Measurements from ENCODE around the gene RXRB.

Gene RXRB

GRCh38 chr6:33165581-33166258 lies 34.7 kb downstream of the RXRB start:
- Histone ChIP-seq H3K9me3 (ENCODE audit: control insufficient read depth in 1 of 2, low read length in 2 of 2) (no peaks in the 10 kb centered on the region), H3K27ac (ENCODE audit: low read length) (no peak overlapping the region), H3K27me3 (ENCODE audit: low read depth, low read length) (no peaks in the 10 kb centered on the region), H3K36me3 (ENCODE audit: control insufficient read depth in 1 of 2, insufficient read depth in 2 of 2, low read length in 2 of 2) (no peaks in the 10 kb centered on the region), H3K4me1 (ENCODE audit: control insufficient read depth in 1 of 2, insufficient read depth in 2 of 2, low read length in 2 of 2) (peaks cover 0 to 7% of the 10 kb centered on the region in 2 donors), H3K4me3 (ENCODE audit: low read depth in 1 of 2, low read length in 2 of 2) (no peak overlapping the region)

GRCh38 chr6:33164665-33165373 lies 35.6 kb downstream of the RXRB start:
- no peaks in the 10 kb centered on the region for H3K9me3 ChIP-seq (ENCODE audit: control insufficient read depth in 1 of 2, low read length in 2 of 2)
- H3K27ac ChIP-seq (ENCODE audit: low read length): no peak overlapping the region
- no peaks in the 10 kb centered on the region for H3K36me3 ChIP-seq (ENCODE audit: control insufficient read depth in 1 of 2, insufficient read depth in 2 of 2, low read length in 2 of 2)
- no peak overlapping the region for H3K4me3 ChIP-seq (ENCODE audit: low read depth in 1 of 2, low read length in 2 of 2)
- peaks cover 0 to 8% of the 10 kb centered on the region in 2 donors for H3K4me1 ChIP-seq (ENCODE audit: control insufficient read depth in 1 of 2, insufficient read depth in 2 of 2, low read length in 2 of 2)
- no peaks in the 10 kb centered on the region for H3K27me3 ChIP-seq (ENCODE audit: low read depth, low read length)

- H3K36me3 ChIP-seq (ENCODE audit: control insufficient read depth in 1 of 2, insufficient read depth in 2 of 2, low read length in 2 of 2): no peaks in the 10 kb centered on the region
- H3K4me3 ChIP-seq (ENCODE audit: low read depth in 1 of 2, low read length in 2 of 2): no peak overlapping the region
- H3K9me3 ChIP-seq (ENCODE audit: control insufficient read depth in 1 of 2, low read length in 2 of 2): no peaks in the 10 kb centered on the region
- no peak overlapping the region for H3K27ac ChIP-seq (ENCODE audit: low read length)
- H3K4me1 ChIP-seq (ENCODE audit: control insufficient read depth in 1 of 2, insufficient read depth in 2 of 2, low read length in 2 of 2): peaks cover 0 to 8% of the 10 kb centered on the region in 2 donors
- no peaks in the 10 kb centered on the region for H3K27me3 ChIP-seq (ENCODE audit: low read depth, low read length)
These were observed 36.3 kb downstream of the RXRB start for GRCh38 chr6:33164176-33164575.

DNA sequence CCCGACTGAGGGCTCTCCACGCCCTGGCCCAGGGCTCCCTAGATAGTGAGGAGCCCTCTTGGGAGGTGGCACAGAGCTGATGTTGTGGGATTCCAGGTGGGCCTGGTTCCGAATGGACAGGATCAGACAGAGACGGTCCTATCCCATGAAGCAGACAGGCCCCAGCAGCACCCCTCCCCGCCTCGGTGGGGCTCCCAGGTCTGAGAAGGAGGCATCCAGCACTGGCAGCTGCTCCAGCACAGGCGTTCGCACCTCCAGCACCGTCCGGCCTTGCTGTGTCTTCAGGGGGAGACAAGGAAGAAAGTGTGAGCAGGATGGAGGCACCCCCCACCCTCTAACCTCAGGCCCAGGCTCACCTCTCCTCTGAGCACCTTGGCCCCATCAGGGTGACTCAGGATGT lies 36.9 kb downstream of the RXRB start:
- Histone ChIP-seq H3K27me3 (ENCODE audit: low read depth, low read length) (no peaks in the 10 kb centered on the region), H3K9me3 (ENCODE audit: control insufficient read depth in 1 of 2, low read length in 2 of 2) (no peaks in the 10 kb centered on the region), H3K36me3 (ENCODE audit: control insufficient read depth in 1 of 2, insufficient read depth in 2 of 2, low read length in 2 of 2) (no peaks in the 10 kb centered on the region), H3K4me1 (ENCODE audit: control insufficient read depth in 1 of 2, insufficient read depth in 2 of 2, low read length in 2 of 2) (peaks cover 0 to 8% of the 10 kb centered on the region in 2 donors), H3K27ac (ENCODE audit: low read length) (no peak overlapping the region), H3K4me3 (ENCODE audit: low read depth in 1 of 2, low read length in 2 of 2) (no peak overlapping the region)

- Histone ChIP-seq H3K9me3 (ENCODE audit: control insufficient read depth in 1 of 2, low read length in 2 of 2) (no peaks in the 10 kb centered on the region), H3K4me3 (ENCODE audit: low read depth in 1 of 2, low read length in 2 of 2) (peak overlapping the region; percentile 1 to 60), H3K27me3 (ENCODE audit: low read depth, low read length) (no peaks in the 10 kb centered on the region), H3K36me3 (ENCODE audit: control insufficient read depth in 1 of 2, insufficient read depth in 2 of 2, low read length in 2 of 2) (no peaks in the 10 kb centered on the region), H3K27ac (ENCODE audit: low read length) (no peak overlapping the region), H3K4me1 (ENCODE audit: control insufficient read depth in 1 of 2, insufficient read depth in 2 of 2, low read length in 2 of 2) (peaks cover 0 to 8% of the 10 kb centered on the region in 2 donors)
These were observed 38.8 kb downstream of the RXRB start for GRCh38 chr6:33161354-33162331.

GRCh38 chr6:33160728-33161344 lies 39.6 kb downstream of the RXRB start:
- Histone ChIP-seq H3K4me1 (ENCODE audit: control insufficient read depth in 1 of 2, insufficient read depth in 2 of 2, low read length in 2 of 2) (peaks cover 0 to 8% of the 10 kb centered on the region in 2 donors), H3K4me3 (ENCODE audit: low read depth in 1 of 2, low read length in 2 of 2) (peak overlapping the region; percentile 1 to 60), H3K27ac (ENCODE audit: low read length) (no peak overlapping the region), H3K27me3 (ENCODE audit: low read depth, low read length) (no peaks in the 10 kb centered on the region), H3K9me3 (ENCODE audit: control insufficient read depth in 1 of 2, low read length in 2 of 2) (no peaks in the 10 kb centered on the region), H3K36me3 (ENCODE audit: control insufficient read depth in 1 of 2, insufficient read depth in 2 of 2, low read length in 2 of 2) (no peaks in the 10 kb centered on the region)

DNA sequence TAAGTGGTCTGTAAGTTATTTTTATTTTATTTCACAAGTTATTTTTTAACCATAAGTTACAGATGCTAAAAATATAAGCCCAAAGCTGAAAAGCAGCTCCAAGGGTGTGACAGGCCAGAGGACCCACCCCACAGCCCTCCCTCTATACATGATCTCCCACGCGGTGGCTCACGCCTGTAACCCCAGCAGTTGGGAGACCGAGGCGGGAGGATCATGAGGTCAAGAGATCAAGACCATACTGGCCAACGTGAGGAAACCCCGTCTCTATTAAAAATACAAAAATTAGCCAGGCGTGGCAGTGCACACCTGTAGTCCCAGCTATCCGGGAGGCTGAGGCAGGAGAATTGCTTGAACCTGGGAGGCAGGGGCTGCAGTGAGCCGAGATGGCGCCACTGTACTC lies 40.4 kb downstream of the RXRB start:
- H3K4me3 ChIP-seq (ENCODE audit: low read depth in 1 of 2, low read length in 2 of 2): no peak overlapping the region
- peaks cover 0 to 8% of the 10 kb centered on the region in 2 donors for H3K4me1 ChIP-seq (ENCODE audit: control insufficient read depth in 1 of 2, insufficient read depth in 2 of 2, low read length in 2 of 2)
- H3K9me3 ChIP-seq (ENCODE audit: control insufficient read depth in 1 of 2, low read length in 2 of 2): no peaks in the 10 kb centered on the region
- no peaks in the 10 kb centered on the region for H3K36me3 ChIP-seq (ENCODE audit: control insufficient read depth in 1 of 2, insufficient read depth in 2 of 2, low read length in 2 of 2)
- H3K27me3 ChIP-seq (ENCODE audit: low read depth, low read length): no peaks in the 10 kb centered on the region
- H3K27ac ChIP-seq (ENCODE audit: low read length): no peak overlapping the region

DNA sequence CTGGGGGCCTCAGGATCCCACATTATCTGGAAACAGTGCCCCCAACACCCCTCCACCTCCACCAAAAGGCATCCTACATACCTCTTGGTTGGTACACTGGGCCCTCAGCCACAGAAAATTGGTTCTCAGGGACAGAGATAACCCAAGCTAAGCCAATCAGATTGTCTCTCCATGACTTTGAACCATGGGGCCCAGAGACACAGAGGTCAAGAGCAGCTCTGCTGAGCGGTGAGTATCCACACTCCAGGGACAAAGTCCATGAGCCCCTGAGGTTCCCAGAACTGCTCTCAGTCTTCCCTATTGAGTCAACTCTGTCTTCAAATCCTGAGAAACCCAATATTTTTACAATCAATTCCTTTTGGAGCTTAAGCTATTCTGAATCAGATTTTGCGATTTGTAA lies 43.5 kb downstream of the RXRB start:
- Histone ChIP-seq H3K9me3 (ENCODE audit: control insufficient read depth in 1 of 2, low read length in 2 of 2) (no peaks in the 10 kb centered on the region), H3K36me3 (ENCODE audit: control insufficient read depth in 1 of 2, insufficient read depth in 2 of 2, low read length in 2 of 2) (no peaks in the 10 kb centered on the region), H3K27me3 (ENCODE audit: low read depth, low read length) (no peaks in the 10 kb centered on the region), H3K4me1 (ENCODE audit: control insufficient read depth in 1 of 2, insufficient read depth in 2 of 2, low read length in 2 of 2) (peaks cover 0 to 8% of the 10 kb centered on the region in 2 donors), H3K27ac (ENCODE audit: low read length) (no peak overlapping the region), H3K4me3 (ENCODE audit: low read depth in 1 of 2, low read length in 2 of 2) (no peak overlapping the region)

- Histone ChIP-seq H3K9me3 (ENCODE audit: control insufficient read depth in 1 of 2, low read length in 2 of 2) (no peaks in the 10 kb centered on the region), H3K36me3 (ENCODE audit: control insufficient read depth in 1 of 2, insufficient read depth in 2 of 2, low read length in 2 of 2) (no peaks in the 10 kb centered on the region), H3K27ac (ENCODE audit: low read length) (no peak overlapping the region), H3K4me3 (ENCODE audit: low read depth in 1 of 2, low read length in 2 of 2) (no peak overlapping the region), H3K27me3 (ENCODE audit: low read depth, low read length) (no peaks in the 10 kb centered on the region), H3K4me1 (ENCODE audit: control insufficient read depth in 1 of 2, insufficient read depth in 2 of 2, low read length in 2 of 2) (peaks cover 0 to 8% of the 10 kb centered on the region in 2 donors)
These were observed 43.9 kb downstream of the RXRB start for GRCh38 chr6:33156561-33156960.

GRCh38 chr6:33154349-33154748 lies 46.1 kb downstream of the RXRB start:
- no peaks in the 10 kb centered on the region for H3K36me3 ChIP-seq (ENCODE audit: control insufficient read depth in 1 of 2, insufficient read depth in 2 of 2, low read length in 2 of 2)
- no peak overlapping the region for H3K4me3 ChIP-seq (ENCODE audit: low read depth in 1 of 2, low read length in 2 of 2)
- no peaks in the 10 kb centered on the region for H3K4me1 ChIP-seq (ENCODE audit: control insufficient read depth in 1 of 2, insufficient read depth in 2 of 2, low read length in 2 of 2)
- no peaks in the 10 kb centered on the region for H3K9me3 ChIP-seq (ENCODE audit: control insufficient read depth in 1 of 2, low read length in 2 of 2)
- no peaks in the 10 kb centered on the region for H3K27me3 ChIP-seq (ENCODE audit: low read depth, low read length)
- H3K27ac ChIP-seq (ENCODE audit: low read length): no peak overlapping the region

- no peak overlapping the region for H3K27ac ChIP-seq (ENCODE audit: low read length)
- H3K36me3 ChIP-seq (ENCODE audit: control insufficient read depth in 1 of 2, insufficient read depth in 2 of 2, low read length in 2 of 2): no peaks in the 10 kb centered on the region
- no peak overlapping the region for H3K4me3 ChIP-seq (ENCODE audit: low read depth in 1 of 2, low read length in 2 of 2)
- H3K9me3 ChIP-seq (ENCODE audit: control insufficient read depth in 1 of 2, low read length in 2 of 2): no peaks in the 10 kb centered on the region
- no peaks in the 10 kb centered on the region for H3K27me3 ChIP-seq (ENCODE audit: low read depth, low read length)
- no peaks in the 10 kb centered on the region for H3K4me1 ChIP-seq (ENCODE audit: control insufficient read depth in 1 of 2, insufficient read depth in 2 of 2, low read length in 2 of 2)
These were observed 49.4 kb downstream of the RXRB start for GRCh38 chr6:33151050-33151449.

All from muscle layer of duodenum (tissue), 2 donors.